Neutrophil (primary cell): Measurements from ENCODE around the gene NET1.

Experiments used
- H3K27ac ChIP-seq: fragments of 200-600 bp; sonication (generic); 2 replicates; pipeline ENCODE4 v1.5.1; 2016; ENCODE audit warnings: mild to moderate bottlenecking, moderate library complexity
- H3K27me3 ChIP-seq: fragments of 200-600 bp; sonication (generic); 2 replicates; pipeline ENCODE4 v1.6.0; 2016; ENCODE audit warnings: mild to moderate bottlenecking
- H3K36me3 ChIP-seq: fragments of 200-600 bp; sonication (generic); 2 replicates; pipeline ENCODE4 v1.5.1; 2017
- H3K4me1 ChIP-seq, 2 experiments: fragments of 200-600 bp in 1 of 2; sonication (generic) in 1 of 2; 1 replicate in 1 of 2; 2 replicates in 1 of 2; pipeline versions ENCODE4 v1.5.1 to v1.6.1; 2013 to 2016; ENCODE audit warnings: low read depth in 1 of 2, low read length in 1 of 2, mild to moderate bottlenecking in 1 of 2, moderate library complexity in 1 of 2; ENCODE audit not compliant: control insufficient read depth in 1 of 2, insufficient read depth in 1 of 2
- H3K4me3 ChIP-seq, 2 experiments: fragments of 200-600 bp in 1 of 2; sonication (generic) in 1 of 2; 1 replicate in 1 of 2; 2 replicates in 1 of 2; pipeline ENCODE4 v1.5.1; 2013 to 2016; ENCODE audit warnings: low read depth in 1 of 2, low read length in 1 of 2, mild to moderate bottlenecking in 1 of 2, moderate library complexity in 1 of 2
- H3K9me3 ChIP-seq: fragments of 200-600 bp; sonication (generic); 2 replicates; pipeline ENCODE4 v1.5.1; 2016
- TF ChIP-seq, protein P1 (sequence below): fragments of 200-600 bp; sonication (generic); IDR thresholded peaks from 2 replicates; pipeline ENCODE4 v1.5.1; 2016; ENCODE audit warnings: antibody characterized with exemption

Gene NET1

DNA sequence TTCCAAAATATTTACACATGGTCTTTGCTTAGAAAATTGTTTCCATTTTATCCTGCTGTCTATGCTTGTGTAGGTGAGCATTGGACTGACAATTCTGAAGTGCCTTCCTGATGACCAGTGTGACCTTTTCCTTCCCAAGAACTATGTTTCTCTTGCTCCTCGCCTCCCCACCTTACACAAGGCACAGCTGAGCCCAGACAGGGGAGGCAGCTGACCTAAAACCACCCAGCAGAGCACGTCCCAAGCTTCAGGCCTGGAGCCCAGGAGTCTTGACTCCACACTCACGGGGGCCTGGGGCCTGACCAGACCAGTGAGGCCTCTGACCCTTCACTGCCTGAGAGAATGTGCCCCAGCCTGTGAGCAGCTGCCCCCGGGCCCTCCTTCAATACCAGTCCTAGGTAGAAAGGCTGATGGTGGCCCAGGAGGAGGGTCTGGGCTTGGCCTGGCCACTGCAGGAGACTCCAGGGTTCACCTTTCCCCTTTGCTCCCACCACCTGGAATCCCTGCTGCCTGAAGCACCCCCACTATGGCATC lies 80.0 kb downstream of the NET1 start:
- Histone ChIP-seq H3K9me3 (no peaks in the 10 kb centered on the region), H3K4me1 (no peaks in the 10 kb centered on the region), H3K27me3 (no peaks in the 10 kb centered on the region), H3K27ac (no peak overlapping the region), H3K36me3 (no peaks in the 10 kb centered on the region), H3K4me3 (no peak overlapping the region)
- TF ChIP-seq, protein P1, sequence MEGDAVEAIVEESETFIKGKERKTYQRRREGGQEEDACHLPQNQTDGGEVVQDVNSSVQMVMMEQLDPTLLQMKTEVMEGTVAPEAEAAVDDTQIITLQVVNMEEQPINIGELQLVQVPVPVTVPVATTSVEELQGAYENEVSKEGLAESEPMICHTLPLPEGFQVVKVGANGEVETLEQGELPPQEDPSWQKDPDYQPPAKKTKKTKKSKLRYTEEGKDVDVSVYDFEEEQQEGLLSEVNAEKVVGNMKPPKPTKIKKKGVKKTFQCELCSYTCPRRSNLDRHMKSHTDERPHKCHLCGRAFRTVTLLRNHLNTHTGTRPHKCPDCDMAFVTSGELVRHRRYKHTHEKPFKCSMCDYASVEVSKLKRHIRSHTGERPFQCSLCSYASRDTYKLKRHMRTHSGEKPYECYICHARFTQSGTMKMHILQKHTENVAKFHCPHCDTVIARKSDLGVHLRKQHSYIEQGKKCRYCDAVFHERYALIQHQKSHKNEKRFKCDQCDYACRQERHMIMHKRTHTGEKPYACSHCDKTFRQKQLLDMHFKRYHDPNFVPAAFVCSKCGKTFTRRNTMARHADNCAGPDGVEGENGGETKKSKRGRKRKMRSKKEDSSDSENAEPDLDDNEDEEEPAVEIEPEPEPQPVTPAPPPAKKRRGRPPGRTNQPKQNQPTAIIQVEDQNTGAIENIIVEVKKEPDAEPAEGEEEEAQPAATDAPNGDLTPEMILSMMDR: no peak

DNA sequence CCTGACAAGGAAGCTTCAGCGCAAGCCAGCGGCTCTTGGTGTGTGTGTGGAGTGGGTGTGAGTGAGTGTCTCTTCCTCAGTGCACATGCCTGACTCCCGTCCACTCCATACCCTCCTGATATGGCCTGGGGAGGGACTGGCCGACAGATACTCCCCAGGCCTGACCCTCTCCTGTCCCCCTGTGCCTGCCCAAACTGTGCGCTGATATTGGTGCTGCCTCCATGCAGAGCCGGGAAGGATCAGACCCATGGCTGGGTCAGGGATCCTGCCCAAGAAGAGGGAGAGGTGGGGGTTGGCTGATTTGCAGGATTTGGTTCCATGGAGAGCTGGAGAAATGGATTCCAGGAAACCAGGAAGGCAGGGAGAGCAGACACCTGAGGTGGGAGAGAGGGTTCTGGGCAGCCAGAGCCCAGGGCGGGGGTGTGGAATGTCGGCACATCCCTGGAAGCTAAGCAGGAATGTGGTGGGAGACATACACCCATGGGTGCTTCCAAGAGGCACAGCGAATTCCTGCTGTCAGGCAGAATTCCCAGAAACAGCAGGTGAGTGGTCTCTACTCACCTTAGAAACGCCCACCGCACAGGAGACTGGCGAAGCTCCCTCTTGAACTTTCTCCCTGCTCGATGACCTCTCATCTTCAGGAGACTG lies 80.7 kb downstream of the NET1 start:
- TF ChIP-seq, protein P1: no peak
- Histone ChIP-seq H3K27ac (no peak overlapping the region), H3K36me3 (no peaks in the 10 kb centered on the region), H3K9me3 (no peaks in the 10 kb centered on the region), H3K27me3 (no peaks in the 10 kb centered on the region), H3K4me1 (no peaks in the 10 kb centered on the region), H3K4me3 (no peak overlapping the region)

GRCh38 chr10:5493691-5494090 lies 81.3 kb downstream of the NET1 start:
- TF ChIP-seq, protein P1: no peak
- Histone ChIP-seq H3K36me3 (no peaks in the 10 kb centered on the region), H3K27ac (no peak overlapping the region), H3K4me3 (no peak overlapping the region), H3K9me3 (no peaks in the 10 kb centered on the region), H3K4me1 (no peaks in the 10 kb centered on the region), H3K27me3 (no peaks in the 10 kb centered on the region)

GRCh38 chr10:5494611-5495010 lies 82.3 kb downstream of the NET1 start:
- H3K4me3 ChIP-seq: no peak overlapping the region
- H3K4me1 ChIP-seq: no peaks in the 10 kb centered on the region
- H3K27ac ChIP-seq: no peak overlapping the region
- no peaks in the 10 kb centered on the region for H3K9me3 ChIP-seq
- TF ChIP-seq, protein P1: no peak
- no peaks in the 10 kb centered on the region for H3K27me3 ChIP-seq
- H3K36me3 ChIP-seq: no peaks in the 10 kb centered on the region

DNA sequence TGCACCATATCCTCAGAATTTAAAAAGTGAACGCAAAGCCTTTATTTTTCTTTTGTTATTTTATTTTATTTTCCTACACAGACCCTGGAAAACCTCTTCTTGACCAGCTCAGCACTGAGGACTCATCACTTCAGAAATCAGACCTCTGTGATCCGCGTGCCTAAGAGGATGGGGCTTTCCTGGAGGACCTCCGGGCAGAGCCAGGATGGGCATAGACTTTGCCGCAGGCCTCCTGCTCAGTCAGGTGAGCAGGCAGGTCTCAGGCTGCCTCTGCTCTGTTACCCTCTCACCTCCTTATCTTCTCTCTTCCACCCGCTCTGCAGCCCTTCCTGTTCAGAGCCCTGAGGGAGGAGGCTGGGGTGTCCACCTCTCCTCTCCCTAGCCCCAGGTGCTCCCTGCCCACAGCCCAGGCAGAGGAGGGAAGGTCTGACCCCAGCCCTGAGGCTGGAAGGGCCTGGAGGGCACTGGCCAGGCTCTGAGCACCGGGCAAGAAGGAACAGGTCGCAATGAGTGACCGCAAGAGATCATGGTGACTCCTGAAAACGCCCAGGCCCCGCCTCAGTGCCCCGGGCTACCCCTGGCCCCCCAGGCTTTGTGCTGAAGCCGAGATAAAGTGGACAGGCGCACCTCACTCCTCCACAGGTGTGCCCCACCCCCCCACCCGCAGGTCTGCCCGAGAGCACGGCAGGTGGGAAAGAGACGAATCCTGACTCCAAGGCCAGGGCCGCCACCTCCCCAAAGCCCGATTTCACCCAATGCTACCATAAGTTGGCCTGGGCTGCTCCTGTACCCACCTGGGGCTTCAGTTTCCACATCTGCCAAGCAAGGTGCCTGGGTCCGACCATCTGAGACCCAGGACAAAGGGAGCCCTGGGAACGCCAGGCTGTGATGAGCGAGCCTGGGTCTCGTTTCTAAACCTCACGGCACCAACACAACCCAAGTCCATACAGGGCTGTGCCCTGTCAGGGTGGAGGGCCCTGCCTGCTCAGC lies 84.2 kb downstream of the NET1 start:
- no peaks in the 10 kb centered on the region for H3K9me3 ChIP-seq
- H3K4me1 ChIP-seq: no peaks in the 10 kb centered on the region
- no peaks in the 10 kb centered on the region for H3K27me3 ChIP-seq
- no peaks in the 10 kb centered on the region for H3K36me3 ChIP-seq
- no peak overlapping the region for H3K27ac ChIP-seq
- TF ChIP-seq, protein P1: no peak
- no peak overlapping the region for H3K4me3 ChIP-seq
